Nephron progenitor cell (in vitro differentiated cells): Measurements from ENCODE around the gene INSIG1.
A peak's percentile ranks its signal among the peaks of the same experiment; 100 is the strongest.

ENCODE experiments used
- DNase-seq: peaks from one replicate; pipeline ENCODE4 v3.0.0; 2021
- H3K27ac Mint-ChIP-seq: 2 replicates; pipeline ENCODE4 v1.8.0; 2021; ENCODE audit warnings: mild to moderate bottlenecking, moderate library complexity, mixed read lengths
- H3K27me3 Mint-ChIP-seq: 2 replicates; pipeline ENCODE4 v1.8.0; 2021; ENCODE audit warnings: mild to moderate bottlenecking, low read depth, mixed read lengths; ENCODE audit not compliant: poor library complexity
- H3K36me3 Mint-ChIP-seq: 2 replicates; pipeline ENCODE4 v1.8.0; 2021; ENCODE audit warnings: low read depth, mixed read lengths
- H3K4me1 Mint-ChIP-seq: 2 replicates; pipeline ENCODE4 v1.8.0; 2021; ENCODE audit warnings: mixed read lengths
- H3K4me3 Mint-ChIP-seq: 2 replicates; pipeline ENCODE4 v1.8.0; 2021; ENCODE audit warnings: mild to moderate bottlenecking, moderate library complexity, mixed read lengths
- H3K9me3 Mint-ChIP-seq: 2 replicates; pipeline ENCODE4 v1.8.0; 2021; ENCODE audit warnings: mild to moderate bottlenecking, moderate library complexity, mixed read lengths
- CTCF ChIP-seq: fragments of 200-600 bp; sonication (generic); IDR thresholded peaks from 2 replicates; pipeline ENCODE4 v1.5.0; 2021; ENCODE audit warnings: antibody characterized with exemption

Gene INSIG1

GRCh38 chr7:155287284-155287935 is 10.3 kb upstream of the INSIG1 start:
- Mint-ChIP-seq H3K27me3 (peaks cover 17% of the 10 kb centered on the region), H3K4me3 (no peak overlapping the region), H3K36me3 (peaks cover 6% of the 10 kb centered on the region), H3K4me1 (peaks cover 45% of the 10 kb centered on the region), H3K27ac (no peak overlapping the region), H3K9me3 (peaks cover 24% of the 10 kb centered on the region)
- TF ChIP-seq CTCF: no peak
- DNase-seq: no peak

GRCh38 chr7:155288055-155288454 is 9.6 kb upstream of the INSIG1 start:
- H3K9me3 Mint-ChIP-seq: peaks cover 28% of the 10 kb centered on the region
- peaks cover 21% of the 10 kb centered on the region for H3K27me3 Mint-ChIP-seq
- H3K4me3 Mint-ChIP-seq: no peak overlapping the region
- no peak overlapping the region for H3K27ac Mint-ChIP-seq
- peaks cover 45% of the 10 kb centered on the region for H3K4me1 Mint-ChIP-seq
- no peak for TF ChIP-seq CTCF
- no peak for DNase-seq
- H3K36me3 Mint-ChIP-seq: peaks cover 6% of the 10 kb centered on the region

GRCh38 chr7:155289107-155289506 is 8.6 kb upstream of the INSIG1 start:
- peaks cover 8% of the 10 kb centered on the region for H3K36me3 Mint-ChIP-seq
- no peak overlapping the region for H3K4me3 Mint-ChIP-seq
- no peak overlapping the region for H3K27ac Mint-ChIP-seq
- peaks cover 36% of the 10 kb centered on the region for H3K4me1 Mint-ChIP-seq
- H3K27me3 Mint-ChIP-seq: peaks cover 21% of the 10 kb centered on the region
- H3K9me3 Mint-ChIP-seq: peaks cover 30% of the 10 kb centered on the region
- no peak for DNase-seq
- TF ChIP-seq CTCF: no peak

- peaks cover 14% of the 10 kb centered on the region for H3K36me3 Mint-ChIP-seq
- peaks cover 22% of the 10 kb centered on the region for H3K27me3 Mint-ChIP-seq
- no peak for DNase-seq
- no peak overlapping the region for H3K4me3 Mint-ChIP-seq
- no peak for TF ChIP-seq CTCF
- peaks cover 37% of the 10 kb centered on the region for H3K9me3 Mint-ChIP-seq
- H3K4me1 Mint-ChIP-seq: peaks cover 31% of the 10 kb centered on the region
- H3K27ac Mint-ChIP-seq: no peak overlapping the region
These were observed 7.7 kb upstream of the INSIG1 start for GRCh38 chr7:155289949-155290501.

GRCh38 chr7:155291045-155291530 is 6.6 kb upstream of the INSIG1 start:
- peaks cover 21% of the 10 kb centered on the region for H3K27me3 Mint-ChIP-seq
- peak overlapping the region; percentile 73 for H3K27ac Mint-ChIP-seq
- peaks cover 19% of the 10 kb centered on the region for H3K36me3 Mint-ChIP-seq
- H3K4me3 Mint-ChIP-seq: no peak overlapping the region
- H3K4me1 Mint-ChIP-seq: peaks cover 32% of the 10 kb centered on the region
- DNase-seq: no peak
- TF ChIP-seq CTCF: no peak
- H3K9me3 Mint-ChIP-seq: peaks cover 44% of the 10 kb centered on the region

GRCh38 chr7:155291729-155292128 is 5.9 kb upstream of the INSIG1 start:
- TF ChIP-seq CTCF: no peak
- Mint-ChIP-seq H3K27me3 (peaks cover 21% of the 10 kb centered on the region), H3K27ac (peak overlapping the region; percentile 73), H3K4me3 (no peak overlapping the region), H3K9me3 (peaks cover 44% of the 10 kb centered on the region), H3K4me1 (peaks cover 38% of the 10 kb centered on the region), H3K36me3 (peaks cover 19% of the 10 kb centered on the region)
- DNase-seq: no peak
